ENCODE results near the gene ABHD6.

- TF ChIP-seq EZH2phosphoT487 (IDR thresholded peaks at IDR 0.05; ENCODE audit: low read depth, severe bottlenecking, unreplicated experiment) (no peak), CTCF (IDR thresholded peaks at IDR 0.05; ENCODE audit: poor library complexity) (no peak)
Measured at GRCh38 chr3:58236527-58237237, 910 bp upstream of the ABHD6 start.
